ENCODE measurements around the gene ST7L.

DNA sequence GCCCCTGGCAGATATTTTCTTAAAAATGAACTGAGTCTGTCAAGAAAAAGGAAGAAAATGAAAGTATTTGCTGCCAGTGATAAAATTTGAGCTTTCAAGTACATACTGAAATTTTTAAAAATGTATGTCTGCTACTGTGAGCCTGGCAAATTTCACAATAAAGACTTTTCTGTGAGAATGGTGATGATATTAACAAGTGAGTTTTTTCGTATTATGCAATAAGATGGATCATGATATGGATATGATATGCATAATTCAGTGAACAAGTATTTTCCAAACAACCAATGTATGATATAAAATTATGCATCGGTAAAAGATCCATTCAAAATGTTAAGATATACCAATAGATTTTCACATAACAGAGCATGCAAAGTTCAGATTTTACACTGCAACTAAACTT, 15.9 kb downstream of the ST7L start:
- TF ChIP-seq, protein P1, sequence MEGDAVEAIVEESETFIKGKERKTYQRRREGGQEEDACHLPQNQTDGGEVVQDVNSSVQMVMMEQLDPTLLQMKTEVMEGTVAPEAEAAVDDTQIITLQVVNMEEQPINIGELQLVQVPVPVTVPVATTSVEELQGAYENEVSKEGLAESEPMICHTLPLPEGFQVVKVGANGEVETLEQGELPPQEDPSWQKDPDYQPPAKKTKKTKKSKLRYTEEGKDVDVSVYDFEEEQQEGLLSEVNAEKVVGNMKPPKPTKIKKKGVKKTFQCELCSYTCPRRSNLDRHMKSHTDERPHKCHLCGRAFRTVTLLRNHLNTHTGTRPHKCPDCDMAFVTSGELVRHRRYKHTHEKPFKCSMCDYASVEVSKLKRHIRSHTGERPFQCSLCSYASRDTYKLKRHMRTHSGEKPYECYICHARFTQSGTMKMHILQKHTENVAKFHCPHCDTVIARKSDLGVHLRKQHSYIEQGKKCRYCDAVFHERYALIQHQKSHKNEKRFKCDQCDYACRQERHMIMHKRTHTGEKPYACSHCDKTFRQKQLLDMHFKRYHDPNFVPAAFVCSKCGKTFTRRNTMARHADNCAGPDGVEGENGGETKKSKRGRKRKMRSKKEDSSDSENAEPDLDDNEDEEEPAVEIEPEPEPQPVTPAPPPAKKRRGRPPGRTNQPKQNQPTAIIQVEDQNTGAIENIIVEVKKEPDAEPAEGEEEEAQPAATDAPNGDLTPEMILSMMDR (IDR thresholded peaks at IDR 0.05; ENCODE audit: low read depth, low read length, poor library complexity, severe bottlenecking), result no peak
- no peak for TF ChIP-seq EZH2phosphoT487 (IDR thresholded peaks at IDR 0.05; ENCODE audit: borderline replicate concordance, low read length)

All from DOHH2 (cell line).